Mesendoderm (in vitro differentiated cells): Measurements from ENCODE around the gene IGFL2.

Source experiments
- DNase-seq: peaks from one replicate; pipeline ENCODE4 v3.0.0; 2013
- H2AK5ac ChIP-seq: 2 replicates; pipeline ENCODE4 v1.6.1; 2013; ENCODE audit warnings: low read length, inconsistent platforms
- H2BK120ac ChIP-seq: 2 replicates; pipeline ENCODE4 v1.6.1; 2013; ENCODE audit warnings: low read depth, mild to moderate bottlenecking, low read length, moderate library complexity, mixed read lengths
- H2BK15ac ChIP-seq: replicated peaks from 2 replicates; pipeline ENCODE4 v1.6.1; 2013; ENCODE audit warnings: low read depth, mild to moderate bottlenecking, moderate library complexity
- H2BK5ac ChIP-seq: 2 replicates; pipeline ENCODE4 v1.6.1; 2013; ENCODE audit warnings: low read length, inconsistent platforms
- H3K18ac ChIP-seq: 2 replicates; pipeline ENCODE4 v1.6.1; 2013; ENCODE audit warnings: mild to moderate bottlenecking, low read length, mixed read lengths
- H3K23ac ChIP-seq: one replicate; pipeline ENCODE4 v1.6.1; 2013; ENCODE audit warnings: low read length
- H3K27ac ChIP-seq: 2 replicates; pipeline ENCODE4 v1.5.1; 2013; ENCODE audit warnings: low read depth, mild to moderate bottlenecking, inconsistent platforms, low read length, moderate library complexity
- H3K27me3 ChIP-seq: 2 replicates; pipeline ENCODE4 v1.6.1; 2013; ENCODE audit warnings: low read length, control low read depth, mild to moderate bottlenecking, inconsistent platforms; ENCODE audit not compliant: insufficient read depth, poor library complexity
- H3K36me3 ChIP-seq: 2 replicates; pipeline ENCODE4 v1.6.1; 2013; ENCODE audit warnings: low read length, inconsistent platforms; ENCODE audit not compliant: control insufficient read depth, insufficient read depth
- H3K4ac ChIP-seq: one replicate; pipeline ENCODE4 v1.6.1; 2013; ENCODE audit warnings: low read depth, mild to moderate bottlenecking, low read length, moderate library complexity
- H3K4me1 ChIP-seq: 2 replicates; pipeline ENCODE4 v1.6.1; 2013; ENCODE audit warnings: low read depth, low read length, inconsistent platforms; ENCODE audit not compliant: control insufficient read depth
- H3K4me2 ChIP-seq: 2 replicates; pipeline ENCODE4 v1.6.1; 2013; ENCODE audit warnings: low read length
- H3K4me3 ChIP-seq: 2 replicates; pipeline ENCODE4 v1.5.1; 2013; ENCODE audit warnings: mild to moderate bottlenecking, low read length
- H3K56ac ChIP-seq: one replicate; pipeline ENCODE4 v1.6.1; 2013; ENCODE audit warnings: low read length
- H3K79me1 ChIP-seq: 2 replicates; pipeline ENCODE4 v1.6.1; 2013; ENCODE audit warnings: low read length, inconsistent platforms
- H3K79me2 ChIP-seq: 2 replicates; pipeline ENCODE4 v1.6.1; 2013; ENCODE audit warnings: mild to moderate bottlenecking, low read length; ENCODE audit not compliant: control insufficient read depth, insufficient read depth
- H3K9ac ChIP-seq: 2 replicates; pipeline ENCODE4 v1.6.1; 2013; ENCODE audit warnings: low read length, inconsistent platforms
- H4K5ac ChIP-seq: one replicate; pipeline ENCODE4 v1.6.1; 2013; ENCODE audit warnings: low read length
- H4K8ac ChIP-seq: one replicate; pipeline ENCODE4 v1.6.1; 2013; ENCODE audit warnings: low read depth, mild to moderate bottlenecking, control low read depth, low read length, moderate library complexity
- WGBS: extraction: QIAGEN DNeasy Blood & Tissue Kit; methylation state at CpG from one replicate; pipeline ENCODE4 v1.1.7; 2013; ENCODE audit warnings: low lambda C conversion rate, missing lambda C conversion rate; ENCODE audit not compliant: insufficient coverage; ENCODE audit errors: extremely low coverage; 5-methylcytosine and 5-hydroxymethylcytosine counted together

The IGFL2 gene

DNA sequence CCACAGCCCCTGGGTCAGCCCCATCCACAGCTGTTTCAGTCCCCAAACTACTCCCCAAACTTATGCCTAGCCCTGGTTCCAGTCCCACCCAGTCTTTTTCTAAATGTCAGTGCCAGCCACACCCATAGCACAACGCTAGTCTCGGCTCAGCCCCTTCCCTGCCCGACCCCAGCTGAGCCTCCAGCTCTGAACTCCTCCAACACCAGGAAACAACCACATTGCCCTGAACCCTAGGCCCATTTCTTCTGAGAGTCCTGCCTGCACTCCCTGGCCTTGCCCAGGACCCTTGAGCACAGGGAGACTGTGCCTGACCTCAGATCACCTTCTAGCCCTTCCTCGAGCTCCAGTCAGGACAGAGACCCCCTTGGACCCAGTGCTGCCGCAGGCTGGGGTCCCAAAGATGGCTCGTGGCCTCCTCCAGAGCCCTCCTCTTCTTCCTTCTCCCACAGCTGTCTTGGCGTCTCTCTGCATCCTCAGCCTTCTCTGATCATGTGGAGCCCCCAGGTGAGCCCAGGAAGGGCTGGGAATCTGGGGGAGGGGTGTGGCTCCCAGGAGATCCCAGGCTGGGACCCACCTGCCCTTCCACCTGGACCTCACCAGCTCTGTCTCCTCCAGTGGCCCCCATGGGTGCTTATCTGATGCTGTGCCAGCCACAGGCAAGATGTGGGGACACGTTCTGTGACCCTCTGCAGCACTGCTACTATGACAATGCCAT is 48.5 kb downstream of the IGFL2 start:
- no peaks in the 10 kb centered on the region for H3K27me3 ChIP-seq
- no peaks in the 10 kb centered on the region for H3K79me2 ChIP-seq
- H3K23ac ChIP-seq: no peak overlapping the region
- H3K36me3 ChIP-seq: no peaks in the 10 kb centered on the region
- no peak overlapping the region for H2BK15ac ChIP-seq
- no peak overlapping the region for H2AK5ac ChIP-seq
- no peak overlapping the region for H3K27ac ChIP-seq
- no peak overlapping the region for H3K4ac ChIP-seq
- no peaks in the 10 kb centered on the region for H3K4me1 ChIP-seq
- H3K79me1 ChIP-seq: no peaks in the 10 kb centered on the region
- no peak overlapping the region for H4K8ac ChIP-seq
- H3K4me2 ChIP-seq: no peak overlapping the region
- H4K5ac ChIP-seq: no peak overlapping the region
- H2BK5ac ChIP-seq: no peak overlapping the region
- H3K9ac ChIP-seq: no peak overlapping the region
- H3K56ac ChIP-seq: no peak overlapping the region
- H3K4me3 ChIP-seq: no peak overlapping the region
- no CpG with 5 or more reads among the region's 8 CpGs for WGBS
- no peak for DNase-seq
- H2BK120ac ChIP-seq: no peak overlapping the region
- H3K18ac ChIP-seq: no peak overlapping the region

DNA sequence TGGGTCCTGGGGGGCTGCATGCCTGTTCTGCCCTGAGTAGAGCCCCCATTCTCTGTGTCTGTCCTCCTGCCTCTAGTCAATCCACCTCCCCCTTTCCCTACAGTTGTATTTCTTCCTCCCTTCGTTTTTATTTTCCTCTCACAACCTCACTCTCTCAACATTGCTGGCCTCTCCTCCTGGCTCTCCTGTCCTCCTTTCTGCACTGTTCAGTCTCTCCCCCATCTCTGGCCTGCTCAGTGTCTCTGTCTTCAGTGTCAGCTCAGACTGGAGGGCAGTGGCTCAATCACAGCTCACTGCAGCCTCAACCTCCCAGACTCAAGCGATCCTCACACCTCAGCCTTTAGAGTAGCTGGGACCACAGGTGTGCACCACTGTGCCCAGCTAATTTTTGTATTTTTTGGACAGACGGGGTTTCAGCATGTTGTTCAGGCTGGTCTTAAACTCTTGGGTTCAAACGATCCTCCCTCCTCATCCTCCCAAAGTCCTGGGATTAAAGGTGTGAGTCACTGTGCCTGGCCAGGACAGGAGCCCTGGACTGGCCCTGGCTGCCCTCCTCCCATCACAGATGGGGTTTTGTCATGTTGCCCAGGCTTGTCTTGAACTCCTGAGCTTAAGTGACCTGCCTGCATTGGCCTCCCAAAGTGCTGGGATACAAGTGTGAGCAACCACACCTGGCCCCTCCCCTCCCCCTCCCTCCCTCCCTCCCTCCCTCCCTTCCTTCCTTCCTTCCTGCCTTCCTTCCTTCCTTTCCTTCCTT is 49.5 kb downstream of the IGFL2 start:
- H3K23ac ChIP-seq: no peak overlapping the region
- H3K79me2 ChIP-seq: no peaks in the 10 kb centered on the region
- no peak overlapping the region for H2AK5ac ChIP-seq
- no peaks in the 10 kb centered on the region for H3K79me1 ChIP-seq
- no peak overlapping the region for H3K4me3 ChIP-seq
- no peaks in the 10 kb centered on the region for H3K27me3 ChIP-seq
- no peak overlapping the region for H3K56ac ChIP-seq
- no peak overlapping the region for H3K4me2 ChIP-seq
- no peak overlapping the region for H3K18ac ChIP-seq
- H2BK15ac ChIP-seq: no peak overlapping the region
- no peak overlapping the region for H2BK5ac ChIP-seq
- no CpG with 5 or more reads among the region's 4 CpGs for WGBS
- no peak overlapping the region for H4K5ac ChIP-seq
- H3K27ac ChIP-seq: no peak overlapping the region
- no peak for DNase-seq
- no peak overlapping the region for H2BK120ac ChIP-seq
- H4K8ac ChIP-seq: no peak overlapping the region
- no peak overlapping the region for H3K9ac ChIP-seq
- no peak overlapping the region for H3K4ac ChIP-seq
- H3K4me1 ChIP-seq: no peaks in the 10 kb centered on the region
- H3K36me3 ChIP-seq: no peaks in the 10 kb centered on the region

DNA sequence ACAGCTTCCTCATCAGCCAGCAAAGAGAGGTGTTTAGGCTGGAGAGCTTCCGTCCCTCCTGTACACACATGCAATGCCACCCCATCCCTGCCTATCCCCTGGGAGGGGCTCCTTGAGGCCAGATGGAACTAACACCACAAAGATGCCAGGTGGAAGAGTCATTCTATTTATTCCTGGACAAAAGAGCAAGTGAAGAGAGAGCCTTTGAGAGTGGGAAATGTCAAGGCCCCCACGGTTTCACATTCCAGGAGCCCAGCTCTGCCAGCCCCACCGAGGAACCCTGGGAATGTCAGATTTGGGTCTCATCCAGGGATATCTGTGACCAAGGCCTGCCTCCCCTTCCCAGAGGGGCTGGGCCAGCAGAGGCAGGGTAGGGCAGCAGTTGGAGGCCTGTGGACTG is 50.7 kb downstream of the IGFL2 start:
- Histone ChIP-seq H3K9ac (no peak overlapping the region), H2BK120ac (no peak overlapping the region), H3K4me3 (no peak overlapping the region), H3K4me1 (no peaks in the 10 kb centered on the region), H2BK15ac (no peak overlapping the region), H3K4me2 (no peak overlapping the region), H3K18ac (no peak overlapping the region), H2BK5ac (no peak overlapping the region), H4K5ac (no peak overlapping the region), H3K27ac (no peak overlapping the region), H3K23ac (no peak overlapping the region), H3K36me3 (no peaks in the 10 kb centered on the region), H3K4ac (peak overlapping the region; percentile 25), H2AK5ac (no peak overlapping the region), H3K56ac (no peak overlapping the region), H3K27me3 (no peaks in the 10 kb centered on the region), H3K79me2 (no peaks in the 10 kb centered on the region), H4K8ac (no peak overlapping the region), H3K79me1 (no peaks in the 10 kb centered on the region)
- no CpG with 5 or more reads among the region's 3 CpGs for WGBS
- no peak for DNase-seq

DNA sequence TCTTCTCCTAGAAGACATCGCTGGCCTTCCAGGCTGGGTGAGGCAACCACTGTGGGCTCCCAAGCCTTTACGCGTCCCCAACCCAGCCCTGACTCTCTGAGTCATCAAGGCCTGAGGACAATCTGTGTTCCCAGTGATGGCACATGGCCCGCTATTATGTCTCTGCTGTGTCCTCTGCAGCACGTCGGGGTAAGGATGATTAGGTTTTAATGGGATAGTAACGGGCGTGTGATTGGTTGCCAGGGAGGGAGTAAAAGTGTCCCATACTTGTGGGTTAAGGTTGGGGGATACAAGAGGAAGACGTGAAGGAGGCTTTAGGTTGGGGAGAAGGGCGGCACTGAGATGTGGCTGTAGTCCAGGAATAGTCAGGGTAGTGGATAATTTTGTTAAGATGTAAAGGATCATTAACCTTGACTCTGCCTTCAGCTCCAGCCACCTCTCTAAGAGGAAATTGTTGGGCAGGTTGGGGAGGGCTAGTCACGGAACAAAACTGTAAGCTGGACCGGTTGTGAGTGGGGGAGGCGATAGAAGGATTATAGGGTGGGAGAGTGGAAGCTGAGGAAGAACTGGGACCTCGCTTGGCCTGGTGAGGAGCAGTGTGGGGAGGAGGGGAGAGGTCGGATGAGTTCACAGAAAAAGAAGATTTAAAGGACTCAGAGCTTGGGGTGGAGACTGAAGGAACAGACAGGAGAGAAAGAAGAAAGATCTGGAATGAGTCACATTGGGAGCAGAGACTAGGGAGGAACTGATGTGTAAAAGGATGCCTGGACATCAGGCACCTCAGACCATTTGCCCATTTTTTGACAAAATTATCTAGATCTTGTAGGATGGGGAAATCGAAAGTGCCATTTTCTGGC is 53.6 kb downstream of the IGFL2 start:
- Histone ChIP-seq H3K56ac (no peak overlapping the region), H3K23ac (no peak overlapping the region), H3K4me3 (no peak overlapping the region), H3K18ac (no peak overlapping the region), H3K9ac (no peak overlapping the region), H3K4me1 (no peaks in the 10 kb centered on the region), H3K36me3 (no peaks in the 10 kb centered on the region), H3K79me1 (no peaks in the 10 kb centered on the region), H2AK5ac (no peak overlapping the region), H3K27ac (no peak overlapping the region), H3K4me2 (no peak overlapping the region), H2BK15ac (no peak overlapping the region), H3K4ac (no peak overlapping the region), H2BK5ac (no peak overlapping the region), H3K27me3 (no peaks in the 10 kb centered on the region), H2BK120ac (no peak overlapping the region), H4K5ac (no peak overlapping the region), H3K79me2 (no peaks in the 10 kb centered on the region), H4K8ac (no peak overlapping the region)
- DNase-seq: no peak
- WGBS: no CpG with 5 or more reads among the region's 16 CpGs

DNA sequence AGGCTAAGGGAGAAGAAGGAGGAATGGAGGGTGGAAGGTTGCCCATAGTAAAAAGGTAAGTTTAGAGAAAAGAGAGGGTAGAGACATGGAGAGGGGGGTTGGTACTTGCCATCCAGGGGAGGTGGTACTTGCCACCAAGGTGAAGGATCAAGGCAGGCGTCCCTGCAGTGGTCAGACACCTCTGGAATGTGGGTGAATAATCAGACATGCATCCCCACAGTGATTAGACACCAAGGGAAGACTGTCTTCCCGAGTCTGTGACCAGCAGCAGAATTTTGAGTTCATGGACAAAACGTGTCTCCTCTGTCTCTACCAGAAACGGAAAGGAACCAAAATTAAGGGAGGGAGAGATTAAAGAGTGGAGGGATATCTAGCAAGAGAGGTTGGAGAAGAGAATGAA is 54.4 kb downstream of the IGFL2 start:
- H3K27me3 ChIP-seq: no peaks in the 10 kb centered on the region
- no peak overlapping the region for H4K8ac ChIP-seq
- H3K23ac ChIP-seq: no peak overlapping the region
- H3K79me1 ChIP-seq: no peaks in the 10 kb centered on the region
- no peak overlapping the region for H3K4me3 ChIP-seq
- no peak overlapping the region for H2BK120ac ChIP-seq
- no CpG with 5 or more reads among the region's 4 CpGs for whole genome bisulfite sequencing
- H2BK15ac ChIP-seq: no peak overlapping the region
- H2BK5ac ChIP-seq: no peak overlapping the region
- H3K27ac ChIP-seq: no peak overlapping the region
- H3K4me2 ChIP-seq: no peak overlapping the region
- H3K4me1 ChIP-seq: no peaks in the 10 kb centered on the region
- H3K79me2 ChIP-seq: no peaks in the 10 kb centered on the region
- H4K5ac ChIP-seq: no peak overlapping the region
- H3K36me3 ChIP-seq: no peaks in the 10 kb centered on the region
- H3K9ac ChIP-seq: no peak overlapping the region
- H3K18ac ChIP-seq: no peak overlapping the region
- no peak for DNase-seq
- H3K56ac ChIP-seq: no peak overlapping the region
- no peak overlapping the region for H2AK5ac ChIP-seq
- no peak overlapping the region for H3K4ac ChIP-seq
